ENCODE measurements around the gene SLC7A4.
"Not testable (repeated sequence)": the region's sequence is repeated elsewhere in the genome, so short reads cannot be mapped to it uniquely, and the experiment has no call there.

The SLC7A4 gene

GRCh38 chr22:21075516-21076138 lies 43.3 kb upstream of the SLC7A4 start:
- in situ Hi-C loops (cut with HindIII; ENCODE audit: low sequenced_read_pairs), result no loop called here
- no peak overlapping the region for H3K4me3 ChIP-seq (ENCODE audit: low read depth, low read length)
- no peak for TF ChIP-seq CTCF (IDR thresholded peaks at IDR 0.05; ENCODE audit: low read depth, low read length)
- no peak for DNase-seq (ENCODE audit: low read depth, low spot score)

- peak; percentile 72 for DNase-seq (ENCODE audit: low read depth, low spot score)
Observed at GRCh38 chr22:21074102-21074715, 41.8 kb upstream of the SLC7A4 start.

GRCh38 chr22:21073482-21073881 lies 41.1 kb upstream of the SLC7A4 start:
- in situ Hi-C loops (cut with HindIII; ENCODE audit: low sequenced_read_pairs), result no loop called here
- DNase-seq (ENCODE audit: low read depth, low spot score), result no peak
- no peak overlapping the region for H3K4me3 ChIP-seq (ENCODE audit: low read depth, low read length)
- no peak for TF ChIP-seq CTCF (IDR thresholded peaks at IDR 0.05; ENCODE audit: low read depth, low read length)

More at GRCh38 chr22:21074102-21074715, 41.8 kb upstream of the SLC7A4 start:
- in situ Hi-C loops (cut with HindIII; ENCODE audit: low sequenced_read_pairs), result no loop called here
- H3K4me3 ChIP-seq (ENCODE audit: low read depth, low read length), result no peak overlapping the region
- no peak for TF ChIP-seq CTCF (IDR thresholded peaks at IDR 0.05; ENCODE audit: low read depth, low read length)

- in situ Hi-C loops (cut with HindIII; ENCODE audit: low sequenced_read_pairs), result no loop called here
- no peak overlapping the region for H3K4me3 ChIP-seq (ENCODE audit: low read depth, low read length)
- no peak for TF ChIP-seq CTCF (IDR thresholded peaks at IDR 0.05; ENCODE audit: low read depth, low read length)
- DNase-seq (ENCODE audit: low read depth, low spot score), result no peak
Observed at GRCh38 chr22:21073023-21073422, 40.7 kb upstream of the SLC7A4 start.

DNA sequence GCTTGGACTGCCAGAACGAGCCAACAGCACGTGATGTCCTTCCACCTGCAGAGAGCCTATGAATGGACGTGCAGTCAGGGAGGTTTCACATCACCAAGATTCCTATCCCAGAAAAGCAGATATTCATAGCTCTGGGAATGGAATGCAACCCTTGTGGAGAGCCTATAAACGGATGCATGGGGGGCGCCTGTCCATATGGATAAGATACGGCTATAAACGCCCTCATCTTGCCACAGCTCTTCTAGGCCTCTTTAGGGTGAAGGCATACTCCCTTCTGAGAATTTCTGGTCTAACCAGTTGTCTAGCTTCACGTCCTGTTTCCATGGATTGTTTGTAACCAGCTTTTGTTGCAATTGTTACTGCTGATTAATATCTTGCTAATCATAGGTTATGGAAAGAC lies 39.4 kb upstream of the SLC7A4 start:
- H3K4me3 ChIP-seq (ENCODE audit: low read depth, low read length); in situ Hi-C loops (cut with HindIII; ENCODE audit: low sequenced_read_pairs); DNase-seq (ENCODE audit: low read depth, low spot score): not testable (repeated sequence)

DNA sequence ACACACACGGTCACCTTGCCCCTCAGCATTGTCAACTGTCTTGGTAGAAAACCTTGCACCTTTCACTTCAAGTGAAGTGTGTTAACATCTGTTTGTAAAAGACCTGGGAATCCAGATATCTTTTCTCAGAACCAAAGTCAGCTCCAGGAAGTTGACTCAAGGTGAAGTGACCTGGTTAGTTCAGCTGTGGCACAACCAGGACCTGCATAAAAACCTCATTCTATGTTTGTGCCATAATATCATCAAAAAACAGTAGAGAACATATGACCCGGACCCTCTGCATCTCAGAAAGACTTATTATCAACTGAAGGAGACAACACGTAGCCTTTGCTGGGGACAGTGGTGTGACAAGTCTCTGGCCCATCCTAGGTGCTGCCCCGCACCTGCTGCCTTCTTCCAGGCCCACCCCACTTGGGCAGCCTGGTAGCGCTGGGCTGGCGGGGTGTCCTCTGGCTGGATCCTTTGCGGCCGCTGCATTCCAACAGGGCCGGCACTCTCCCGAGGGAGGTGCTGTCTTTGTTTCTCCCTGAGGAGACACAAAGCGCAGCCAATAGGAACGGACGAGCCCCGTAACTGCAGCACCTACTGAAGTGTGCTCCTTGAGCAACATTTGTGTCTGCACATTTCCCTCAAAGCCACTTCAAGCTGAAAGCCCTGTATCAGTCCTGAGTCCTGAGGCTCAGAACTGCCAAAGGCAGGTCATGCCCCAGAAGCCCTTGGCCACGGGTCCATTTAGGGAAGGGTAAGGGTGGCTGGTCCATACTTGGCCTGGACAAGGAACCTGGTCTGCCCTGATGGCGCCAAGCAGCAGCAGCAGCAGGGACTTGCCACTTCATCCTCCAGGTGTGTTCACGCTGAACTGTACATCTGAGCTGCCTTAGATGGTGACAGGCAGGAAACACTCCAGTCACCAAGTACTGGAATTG lies 38.6 kb upstream of the SLC7A4 start:
- no peak overlapping the region for H3K4me3 ChIP-seq (ENCODE audit: low read depth, low read length)
- no peak for TF ChIP-seq CTCF (IDR thresholded peaks at IDR 0.05; ENCODE audit: low read depth, low read length)
- DNase-seq (ENCODE audit: low read depth, low spot score), result no peak
- in situ Hi-C loops (cut with HindIII; ENCODE audit: low sequenced_read_pairs), result no loop called here

- in situ Hi-C loops (cut with HindIII; ENCODE audit: low sequenced_read_pairs), result no loop called here
- TF ChIP-seq CTCF (IDR thresholded peaks at IDR 0.05; ENCODE audit: low read depth, low read length), result no peak
- H3K4me3 ChIP-seq (ENCODE audit: low read depth, low read length), result no peak overlapping the region
- DNase-seq (ENCODE audit: low read depth, low spot score), result no peak
Observed at GRCh38 chr22:21069375-21069774, 37.0 kb upstream of the SLC7A4 start.

All from astrocyte of the spinal cord (primary cell).